Aorta (tissue), 5 donors: ENCODE results near the gene IL1RAPL1. TPM values are rescaled to one million over a fixed set of nuclear protein-coding genes. Genes with fewer than 3 reads are reported as not detected.

Source experiments
- ATAC-seq: fragments of 200-7000 bp; cut with Tn5 transposase; one replicate; pipeline ENCODE4 v1.9.1; 2022; ENCODE audit warnings: moderate library complexity; ENCODE audit not compliant: low FRiP score
- DNase-seq, 2 donors: peaks; one replicate each; pipeline ENCODE4 v3.0.0-alpha.2; 2020
- H3K27ac ChIP-seq, 2 donors: one replicate each; pipeline ENCODE4 v1.5.1; 2013; ENCODE audit warnings: low read length in 2 of 2, mild to moderate bottlenecking in 2 of 2, moderate library complexity in 2 of 2, control low read depth in 1 of 2, inconsistent platforms in 1 of 2, low read depth in 1 of 2
- H3K27me3 ChIP-seq, 2 donors: one replicate each; pipeline ENCODE4 v1.6.1; 2013; ENCODE audit warnings: control low read depth in 1 of 2, low read length in 1 of 2, mild to moderate bottlenecking in 1 of 2, moderate library complexity in 1 of 2; ENCODE audit not compliant: insufficient read depth in 2 of 2, control insufficient read depth in 1 of 2
- H3K36me3 ChIP-seq, 2 donors: one replicate each; pipeline ENCODE4 v1.6.1; 2013; ENCODE audit warnings: control low read depth in 1 of 2, low read length in 1 of 2, mild to moderate bottlenecking in 1 of 2; ENCODE audit not compliant: insufficient read depth in 2 of 2, control insufficient read depth in 1 of 2
- H3K4me1 ChIP-seq, 2 donors: one replicate each; pipeline ENCODE4 v1.6.1; 2013; ENCODE audit warnings: low read length in 2 of 2, control low read depth in 1 of 2, mild to moderate bottlenecking in 1 of 2, moderate library complexity in 1 of 2; ENCODE audit not compliant: insufficient read depth in 2 of 2, control insufficient read depth in 1 of 2
- H3K4me3 ChIP-seq, 2 donors: one replicate each; pipeline ENCODE4 v1.5.1; 2013; ENCODE audit warnings: low read length in 2 of 2, control low read depth in 1 of 2, mild to moderate bottlenecking in 1 of 2
- H3K9me3 ChIP-seq: one replicate; pipeline ENCODE4 v1.6.1; 2013; ENCODE audit warnings: mild to moderate bottlenecking, low read length; ENCODE audit not compliant: control insufficient read depth
- WGBS, 2 donors: extraction: QIAGEN DNeasy Blood & Tissue Kit; methylation state at CpG; one replicate each; pipeline ENCODE4 v1.1.7; 2013; 5-methylcytosine and 5-hydroxymethylcytosine counted together
- intact Hi-C, 2 donors: fragments of 100-400 bp; cut with DNase I; formaldehyde crosslinking; loops; one replicate each; pipeline versions ENCODE4 v1.14.2 to v1.15.0; 2022
- polyA plus RNA-seq, 2 donors: library from polyadenylated mRNA; stranded (reverse); fragments of 200-250 nt; gene quantifications; one replicate each; pipeline ENCODE4 v1.2.3, GENCODE V29; 2013
- total RNA-seq, 2 donors: library from RNA; stranded (reverse); fragmentation: NEBNext Ultra II Directional; extraction: Animal tissue kit (Norgen Biotek cat#: 25700); gene quantifications; one replicate each; pipeline ENCODE4 v1.2.1, GENCODE V29; 2021
- donor health status: healthy with polysubstance abuse.
- donor health status: Bipolar disorder and iron deficiency.
- donor health status: DM: no; HTN: no; CAD: no.
- donor health status: DM: no; HTN: no; CAD: no.
- donor health status: DM: yes; HTN: yes; CAD: no.

IL1RAPL1 gene
- total and polyA plus RNA-seq, 4 donors = 0.24 to 0.26 TPM; not detected in 2

- WGBS, 2 donors = 68 to 97% methylated on average over 3 of the region's 3 CpGs
- ATAC-seq = no peak
- Histone ChIP-seq H3K27ac (no peak overlapping the region), H3K9me3 (no peaks in the 10 kb centered on the region), H3K4me3 (no peak overlapping the region), H3K36me3 (no peaks in the 10 kb centered on the region), H3K27me3 (no peaks in the 10 kb centered on the region), H3K4me1 (no peaks in the 10 kb centered on the region)
- intact Hi-C loops = no loop called here
- no peak for DNase-seq
These were observed 62.3 kb downstream of the IL1RAPL1 start for GRCh38 chrX:28649541-28649940.

DNA sequence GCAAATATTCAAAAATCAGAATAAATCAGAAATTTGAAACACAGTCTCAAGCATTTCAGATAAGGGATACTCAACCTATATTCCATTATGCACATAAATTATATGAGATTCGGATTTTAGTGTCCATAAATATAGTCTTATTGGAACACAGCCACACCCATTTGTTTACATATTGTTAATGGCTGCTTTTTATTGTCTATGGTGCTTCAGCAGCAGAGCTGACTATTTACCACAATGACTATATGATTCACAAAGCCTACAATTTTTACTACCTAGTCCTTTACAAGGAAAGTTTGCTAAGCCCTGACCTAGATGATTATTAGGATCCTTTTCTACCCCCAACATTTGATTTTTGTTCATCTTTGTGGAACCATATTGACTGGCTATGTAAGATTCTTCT lies 63.9 kb downstream of the IL1RAPL1 start:
- WGBS, 2 donors = 57 to 87% methylated on average over 1 of the region's 1 CpG
- no peak overlapping the region for H3K4me3 ChIP-seq
- no peaks in the 10 kb centered on the region for H3K9me3 ChIP-seq
- DNase-seq (no peak), ATAC-seq (no peak)
- intact Hi-C loops = no loop called here
- no peak overlapping the region for H3K27ac ChIP-seq
- H3K36me3 ChIP-seq = no peaks in the 10 kb centered on the region
- H3K27me3 ChIP-seq = no peaks in the 10 kb centered on the region
- no peaks in the 10 kb centered on the region for H3K4me1 ChIP-seq

GRCh38 chrX:28659269-28659668 lies 72.0 kb downstream of the IL1RAPL1 start:
- intact Hi-C loops = no loop called here
- WGBS, 2 donors = 68 to 88% methylated on average over 23 of the region's 23 CpGs
- no peaks in the 10 kb centered on the region for H3K4me1 ChIP-seq
- H3K36me3 ChIP-seq = no peaks in the 10 kb centered on the region
- H3K27me3 ChIP-seq = no peaks in the 10 kb centered on the region
- DNase-seq (peak in 1 of 2 donors; percentile 54), ATAC-seq (no peak)
- H3K27ac ChIP-seq = no peak overlapping the region
- no peak overlapping the region for H3K4me3 ChIP-seq
- H3K9me3 ChIP-seq = no peaks in the 10 kb centered on the region

DNA sequence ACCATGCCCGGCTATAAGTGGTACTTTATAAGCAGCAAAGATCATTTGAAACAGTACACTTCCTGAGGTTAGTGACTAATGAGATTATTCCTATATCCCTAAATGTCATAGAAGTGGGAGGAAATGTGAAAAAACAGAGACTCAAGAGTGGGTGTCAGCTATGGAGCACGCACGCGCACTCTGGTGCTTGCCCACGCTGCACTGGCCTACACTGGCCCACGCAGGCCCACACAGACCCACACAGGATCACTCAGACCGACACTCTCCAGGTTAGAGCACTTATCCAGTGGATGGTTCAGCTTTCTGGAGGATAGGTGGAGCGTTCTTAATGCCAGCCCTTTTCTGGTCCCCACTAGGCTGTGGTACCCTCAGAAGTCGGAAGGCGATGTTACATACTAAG lies 78.5 kb downstream of the IL1RAPL1 start:
- no peak overlapping the region for H3K4me3 ChIP-seq
- intact Hi-C loops = no loop called here
- WGBS, 2 donors = 81 to 97% methylated on average over 10 of the region's 10 CpGs
- no peaks in the 10 kb centered on the region for H3K9me3 ChIP-seq
- H3K36me3 ChIP-seq = no peaks in the 10 kb centered on the region
- no peaks in the 10 kb centered on the region for H3K4me1 ChIP-seq
- DNase-seq = no peak
- no peaks in the 10 kb centered on the region for H3K27me3 ChIP-seq
- ATAC-seq = no peak
- no peak overlapping the region for H3K27ac ChIP-seq

- WGBS, 2 donors = 89 to 96% methylated on average over 13 of the region's 13 CpGs
These were observed 81.1 kb downstream of the IL1RAPL1 start for GRCh38 chrX:28668303-28668702.

GRCh38 chrX:28668957-28669356 lies 81.7 kb downstream of the IL1RAPL1 start:
- Histone ChIP-seq H3K36me3 (no peaks in the 10 kb centered on the region), H3K4me3 (no peak overlapping the region), H3K4me1 (no peaks in the 10 kb centered on the region), H3K27me3 (no peaks in the 10 kb centered on the region), H3K9me3 (no peaks in the 10 kb centered on the region), H3K27ac (no peak overlapping the region)
- DNase-seq = no peak
- no peak for ATAC-seq
- 72 to 73% methylated on average over 4 of the region's 4 CpGs for WGBS, 2 donors
- intact Hi-C loops = no loop called here

More at GRCh38 chrX:28668303-28668702, 81.1 kb downstream of the IL1RAPL1 start:
- Histone ChIP-seq H3K4me3 (no peak overlapping the region), H3K27ac (no peak overlapping the region), H3K9me3 (no peaks in the 10 kb centered on the region), H3K27me3 (no peaks in the 10 kb centered on the region), H3K4me1 (no peaks in the 10 kb centered on the region), H3K36me3 (no peaks in the 10 kb centered on the region)
- ATAC-seq (no peak), DNase-seq (no peak)
- intact Hi-C loops = no loop called here

- H3K36me3 ChIP-seq = no peaks in the 10 kb centered on the region
- H3K4me3 ChIP-seq = no peak overlapping the region
- WGBS, 2 donors = 52 to 87% methylated on average over 2 of the region's 2 CpGs
- no peak for DNase-seq
- no peak for ATAC-seq
- no peak overlapping the region for H3K27ac ChIP-seq
- intact Hi-C loops = no loop called here
- H3K27me3 ChIP-seq = no peaks in the 10 kb centered on the region
- no peaks in the 10 kb centered on the region for H3K9me3 ChIP-seq
- no peaks in the 10 kb centered on the region for H3K4me1 ChIP-seq
These were observed 82.8 kb downstream of the IL1RAPL1 start for GRCh38 chrX:28670074-28670473.

DNA sequence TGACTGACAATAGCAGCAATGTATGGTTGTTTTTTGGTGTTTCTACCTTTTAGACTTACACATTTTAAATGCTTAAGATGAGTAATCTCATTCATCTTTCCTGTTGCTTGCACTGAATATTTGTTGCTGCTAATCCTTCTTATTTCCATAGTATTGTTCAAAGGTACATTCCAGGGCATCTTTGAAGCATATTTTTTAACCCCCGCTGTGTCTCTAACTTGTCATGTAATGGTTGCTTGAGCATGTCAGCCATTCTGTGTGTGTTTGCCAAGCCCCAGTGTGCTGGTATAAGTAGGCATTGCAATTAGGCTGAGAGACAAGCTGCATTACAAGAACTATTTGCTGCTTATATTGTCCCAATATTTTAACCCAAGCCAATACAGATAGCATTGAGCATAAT lies 87.9 kb downstream of the IL1RAPL1 start:
- Histone ChIP-seq H3K27me3 (peaks cover 0 to 2% of the 10 kb centered on the region in 2 donors), H3K27ac (no peak overlapping the region), H3K9me3 (no peaks in the 10 kb centered on the region), H3K36me3 (no peaks in the 10 kb centered on the region), H3K4me1 (no peaks in the 10 kb centered on the region), H3K4me3 (no peak overlapping the region)
- ATAC-seq = no peak
- 0 to 28% methylated on average over 1 of the region's 1 CpG for WGBS, 2 donors
- intact Hi-C loops = no loop called here
- DNase-seq = no peak

DNA sequence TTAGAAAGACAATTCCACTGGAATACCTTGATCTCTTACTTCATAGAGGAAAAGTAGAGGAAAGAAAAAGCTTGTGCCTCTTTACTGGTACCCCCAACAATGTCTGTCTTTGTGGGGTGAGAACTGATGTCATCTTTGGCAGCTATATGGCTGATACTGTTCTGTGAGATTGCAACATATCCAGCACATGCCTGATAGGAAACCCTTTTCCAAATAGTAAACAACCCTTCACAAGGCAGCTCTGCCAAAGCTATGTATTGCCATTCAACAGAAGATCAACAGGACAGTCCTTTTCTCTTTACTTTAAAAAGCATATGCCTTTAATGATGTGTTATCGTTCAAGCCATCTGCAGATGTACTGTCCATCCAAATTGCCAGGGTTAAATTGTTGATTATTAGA lies 105.9 kb downstream of the IL1RAPL1 start:
- intact Hi-C loops = no loop called here
- WGBS, 2 donors = 83 to 96% methylated on average over 1 of the region's 1 CpG
- ATAC-seq (no peak), DNase-seq (no peak)
- Histone ChIP-seq H3K4me1 (no peaks in the 10 kb centered on the region), H3K9me3 (no peaks in the 10 kb centered on the region), H3K27me3 (no peaks in the 10 kb centered on the region), H3K36me3 (no peaks in the 10 kb centered on the region), H3K4me3 (no peak overlapping the region), H3K27ac (no peak overlapping the region)
